SK-N-SH treated with all-trans-retinoic acid at 6 μM for 48 hours (cell line): ENCODE results near the gene KCTD1.

Source experiments
- CSRNP3 ChIP-seq: fragments of 250-450 bp; sonication (Bioruptor Pico); IDR thresholded peaks from 2 replicates; pipeline ENCODE4 v1.5.1; 2021; ENCODE audit warnings: mild to moderate bottlenecking, moderate library complexity
- SNAI2 ChIP-seq: fragments of 250-450 bp; sonication (Bioruptor Pico); IDR thresholded peaks from 2 replicates; pipeline ENCODE4 v1.5.0; 2020; ENCODE audit warnings: mild to moderate bottlenecking, moderate library complexity
- ZC3H10 ChIP-seq: fragments of 250-450 bp; sonication (Bioruptor Pico); IDR thresholded peaks from 2 replicates; pipeline ENCODE4 v1.5.1; 2021; ENCODE audit warnings: mild to moderate bottlenecking, moderate library complexity
- ZFP30 ChIP-seq: fragments of 450-650 bp; formaldehyde crosslinking; IDR thresholded peaks from 2 replicates; pipeline ENCODE4 v1.5.0; 2022; ENCODE audit warnings: mild to moderate bottlenecking, moderate library complexity

- TF ChIP-seq ZFP30 (CRISPR knock-in tag), result no peak
- TF ChIP-seq CSRNP3 (CRISPR knock-in tag), result no peak
- no peak for TF ChIP-seq ZC3H10
- TF ChIP-seq SNAI2 (CRISPR knock-in tag), result no peak
Measured at GRCh38 chr18:26488417-26489009, 59.8 kb downstream of the KCTD1 start.
